CD8-positive, alpha-beta memory T cell (primary cell): ENCODE data around the gene ARRDC4. TPM values are rescaled to one million over a fixed set of nuclear protein-coding genes. Genes with fewer than 3 reads are reported as not detected.

ENCODE experiments used
- CTCF ChIA-PET: fragments of 350-600 bp; sonication (Branson Sonifier 250); formaldehyde crosslinking; loops from one replicate; lab custom pipeline; 2021; ENCODE audit warnings: antibody characterized with exemption; lab: Charles Lee
- POLR2A ChIA-PET: fragments of 350-600 bp; sonication (Branson Sonifier 250); formaldehyde crosslinking; loops from one replicate; lab custom pipeline; 2021; ENCODE audit warnings: antibody characterized with exemption; lab: Charles Lee
- DNase-seq, 5 donors: peaks; one replicate each; pipeline versions ENCODE4 v3.0.0 to v3.0.0-alpha.2; 2020 to 2022; ENCODE audit warnings: mixed read lengths in 1 of 5
- H3K27ac ChIP-seq: one replicate; pipeline ENCODE4 v1.7.0; 2013; ENCODE audit warnings: low read depth, mild to moderate bottlenecking, low read length, moderate library complexity
- H3K27me3 ChIP-seq: 2 replicates; pipeline ENCODE4 v1.7.0; 2013; ENCODE audit warnings: low read length, mild to moderate bottlenecking; ENCODE audit not compliant: insufficient read depth, poor library complexity, severe bottlenecking
- H3K36me3 ChIP-seq: 2 replicates; pipeline ENCODE4 v1.7.0; 2013; ENCODE audit warnings: mild to moderate bottlenecking, low read length, moderate library complexity; ENCODE audit not compliant: insufficient read depth
- H3K4me1 ChIP-seq: 2 replicates; pipeline ENCODE4 v1.7.0; 2013; ENCODE audit warnings: mild to moderate bottlenecking, low read length, moderate library complexity; ENCODE audit not compliant: insufficient read depth
- H3K4me3 ChIP-seq: 2 replicates; pipeline ENCODE4 v1.7.0; 2013; ENCODE audit warnings: mild to moderate bottlenecking, low read length
- H3K9me3 ChIP-seq: 2 replicates; pipeline ENCODE4 v1.7.0; 2013; ENCODE audit warnings: mild to moderate bottlenecking, low read length
- H3K27ac Mint-ChIP-seq, 8 donors: one replicate each; pipeline ENCODE4 v1.8.0; 2020 to 2021; ENCODE audit warnings: mixed read lengths in 8 of 8, mild to moderate bottlenecking in 6 of 8, inconsistent platforms in 3 of 8, moderate library complexity in 3 of 8
- H3K27me3 Mint-ChIP-seq, 2 donors: one replicate each; pipeline ENCODE4 v1.8.0; 2020 to 2021; ENCODE audit warnings: mixed read lengths in 2 of 2, mild to moderate bottlenecking in 1 of 2, moderate library complexity in 1 of 2
- H3K36me3 Mint-ChIP-seq, 3 donors: one replicate each; pipeline ENCODE4 v1.8.0; 2020 to 2021; ENCODE audit warnings: mixed read lengths in 3 of 3, inconsistent platforms in 1 of 3, mild to moderate bottlenecking in 1 of 3
- H3K4me1 Mint-ChIP-seq, 3 donors: one replicate each; pipeline ENCODE4 v1.8.0; 2020 to 2021; ENCODE audit warnings: mixed read lengths in 3 of 3, inconsistent platforms in 1 of 3, mild to moderate bottlenecking in 1 of 3
- H3K4me3 Mint-ChIP-seq, 7 donors: one replicate each; pipeline ENCODE4 v1.8.0; 2020 to 2021; ENCODE audit warnings: mixed read lengths in 7 of 7, mild to moderate bottlenecking in 6 of 7, moderate library complexity in 4 of 7, inconsistent platforms in 2 of 7
- H3K9me3 Mint-ChIP-seq, 5 donors: one replicate each; pipeline ENCODE4 v1.8.0; 2020 to 2022; ENCODE audit warnings: mixed read lengths in 5 of 5, mild to moderate bottlenecking in 3 of 5, moderate library complexity in 2 of 5, inconsistent platforms in 1 of 5
- polyA plus RNA-seq: library from polyadenylated mRNA; unstranded; fragments of 300-500 nt; fragmentation: Illumina TruSeq; gene quantifications from one replicate; pipeline ENCODE4 v1.2.3, GENCODE V29; 2021
- total RNA-seq, 2 experiments: library from RNA; stranded (reverse); gene quantifications; one replicate each; pipeline ENCODE4 v1.2.3, GENCODE V29; 2021

ARRDC4 gene
- total and polyA plus RNA-seq, 3 experiments from 2014 or later: 0.31 to 0.78 (median 0.51) TPM

DNA sequence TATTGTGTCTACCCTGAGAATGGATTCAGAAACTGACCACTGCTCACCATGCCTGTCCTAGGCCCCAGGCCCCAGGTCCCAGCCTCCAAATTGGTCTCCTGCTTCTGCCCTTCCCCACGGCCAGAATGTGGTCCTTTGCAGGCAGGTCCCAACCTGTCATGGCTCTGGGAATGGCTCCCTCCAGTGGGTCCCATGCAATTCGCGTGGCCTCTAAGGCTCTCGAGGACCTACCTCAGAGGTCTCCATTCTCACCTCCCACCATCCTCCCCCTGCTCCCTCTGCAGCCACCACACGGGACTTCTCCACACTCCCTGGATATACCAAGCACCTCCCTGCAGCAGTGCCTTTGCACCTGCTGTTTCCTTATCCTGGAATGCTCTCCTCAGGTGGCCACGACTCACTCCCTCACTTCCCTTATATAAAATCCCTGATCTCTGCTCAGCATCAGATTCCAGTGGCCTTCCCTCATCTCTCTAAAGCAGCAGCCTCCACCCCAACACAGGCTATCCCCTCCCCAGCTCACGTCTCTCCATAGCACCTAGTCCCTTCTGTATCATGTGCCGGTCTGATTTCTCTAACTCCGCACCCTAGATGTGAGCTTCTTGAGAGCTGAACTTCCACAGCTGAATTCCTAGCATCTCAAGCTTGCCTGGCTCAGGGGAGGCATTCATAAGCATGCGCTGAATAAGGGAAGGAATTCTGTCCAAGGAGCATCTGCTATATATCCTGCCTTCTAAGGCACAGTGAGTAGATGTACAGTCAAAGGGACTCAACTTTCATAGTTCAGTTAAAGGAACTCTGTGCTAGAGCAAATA, 56.9 kb downstream of the ARRDC4 start:
- Mint-ChIP-seq H3K4me3 (no peak overlapping the region), H3K36me3 (no peaks in the 10 kb centered on the region), H3K9me3 (peaks cover 0 to 5% (median 0%) of the 10 kb centered on the region in 5 donors), H3K27me3 (peaks cover 0 to 1% of the 10 kb centered on the region in 2 donors), H3K27ac (no peak overlapping the region), H3K4me1 (no peaks in the 10 kb centered on the region)
- Histone ChIP-seq H3K27ac (no peak overlapping the region), H3K36me3 (no peaks in the 10 kb centered on the region), H3K4me3 (no peak overlapping the region), H3K27me3 (no peaks in the 10 kb centered on the region), H3K9me3 (no peaks in the 10 kb centered on the region), H3K4me1 (no peaks in the 10 kb centered on the region)
- CTCF ChIA-PET: no interaction called here
- POLR2A ChIA-PET: no interaction called here
- DNase-seq: no peak

- Mint-ChIP-seq H3K4me1 (no peaks in the 10 kb centered on the region), H3K4me3 (no peak overlapping the region), H3K36me3 (no peaks in the 10 kb centered on the region), H3K27ac (no peak overlapping the region), H3K9me3 (peaks cover 0 to 5% (median 2%) of the 10 kb centered on the region in 5 donors), H3K27me3 (no peaks in the 10 kb centered on the region)
- no peak overlapping the region for H3K4me3 ChIP-seq
- no peaks in the 10 kb centered on the region for H3K4me1 ChIP-seq
- no peak overlapping the region for H3K27ac ChIP-seq
- CTCF ChIA-PET: no interaction called here
- POLR2A ChIA-PET: no interaction called here
- no peaks in the 10 kb centered on the region for H3K36me3 ChIP-seq
- no peaks in the 10 kb centered on the region for H3K27me3 ChIP-seq
- no peak for DNase-seq
- no peaks in the 10 kb centered on the region for H3K9me3 ChIP-seq
Measured at GRCh38 chr15:98018761-98019351, 58.4 kb downstream of the ARRDC4 start.
